Melanocyte of skin (primary cell): ENCODE data around the gene GJB5. TPM values are rescaled to one million over a fixed set of nuclear protein-coding genes. Genes with fewer than 3 reads are reported as not detected.

Experiments
- total RNA-seq, 2 donors: library from RNA; depleted of rRNA; stranded (reverse); fragments of >200 nt; gene quantifications; 2 replicates each; pipeline ENCODE4 v1.2.3, GENCODE V29; 2012

The GJB5 gene
- total RNA-seq: not detected

DNA sequence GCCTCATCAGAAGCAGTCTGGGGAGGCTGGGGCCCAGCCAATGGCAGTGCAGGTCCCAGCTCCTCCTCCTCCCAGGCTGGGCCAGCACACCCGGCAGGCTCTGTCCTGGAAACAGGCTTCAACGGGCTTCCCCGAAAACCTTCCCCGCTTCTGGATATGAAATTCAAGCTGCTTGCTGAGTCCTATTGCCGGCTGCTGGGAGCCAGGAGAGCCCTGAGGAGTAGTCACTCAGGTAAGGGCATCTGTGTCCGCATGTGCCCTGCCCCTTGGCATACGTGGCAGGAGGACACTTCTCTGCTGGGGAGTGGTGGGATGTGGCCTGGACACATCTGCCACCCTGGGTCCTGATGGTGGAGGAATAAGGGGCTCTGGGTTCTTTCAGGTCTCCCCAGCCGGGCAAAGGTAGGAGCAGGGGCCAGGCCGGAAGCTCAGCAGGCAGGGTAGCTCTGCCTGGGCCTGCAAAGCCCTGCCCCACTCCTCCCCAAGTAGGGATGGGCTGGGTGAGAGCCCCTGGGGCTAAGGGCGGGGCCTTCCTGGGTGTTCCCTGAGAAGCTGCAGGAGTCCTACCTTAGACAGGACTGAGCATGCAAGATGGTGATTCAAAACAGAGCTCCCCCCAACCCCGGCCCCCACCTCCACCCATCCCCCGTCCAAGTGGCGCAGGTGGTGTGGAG lies at the start of gene GJB5:
Gene GJB5, plus strand, starts transcription at position 84 of the 674 bp plus-strand sequence. CDS start 2,284 bp downstream, outside the sequence.

DNA sequence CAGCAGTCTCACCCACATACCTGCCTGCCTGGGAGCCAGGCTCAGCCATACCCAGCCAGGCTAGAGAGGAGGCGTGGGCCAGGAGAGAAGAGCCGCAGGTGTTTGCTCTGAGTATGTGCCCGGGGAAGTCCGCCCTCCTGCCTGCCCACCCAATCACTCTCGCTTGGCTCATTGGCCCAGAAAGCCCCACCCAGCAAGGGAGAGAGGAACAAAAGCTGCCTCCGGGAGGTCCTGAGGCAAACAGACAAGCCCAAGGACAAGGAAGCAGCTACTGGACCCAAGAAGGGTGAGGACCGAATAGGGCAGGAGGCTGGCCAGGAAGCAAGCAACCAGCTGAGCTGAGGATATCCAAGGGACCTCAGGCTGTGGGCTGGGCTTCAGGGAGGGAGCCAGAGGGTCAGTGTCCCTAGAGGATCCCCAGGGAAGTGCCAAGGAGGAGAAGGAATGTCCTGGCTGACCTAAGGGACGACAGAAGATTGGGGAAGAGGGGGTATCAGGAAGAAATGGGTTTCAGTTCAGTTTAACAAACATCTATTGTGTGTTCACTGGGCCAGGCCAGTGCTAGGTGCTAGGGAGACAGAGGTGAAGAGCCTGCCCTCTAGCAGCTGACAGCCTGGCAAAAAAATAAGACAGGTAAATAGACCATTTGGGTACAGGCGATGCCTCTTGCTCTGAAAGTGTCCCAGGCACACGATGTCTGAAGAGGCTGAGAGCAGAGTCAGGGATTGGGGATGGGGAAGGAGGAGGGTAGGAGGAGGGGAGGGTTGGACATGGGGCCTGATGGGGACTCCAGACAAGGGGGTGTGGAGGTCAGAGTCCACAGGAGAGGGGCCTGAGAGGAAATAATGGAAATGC lies 4.9 kb downstream of the GJB5 start, which contains the start of gene GJB4:
Gene GJB4, plus strand, starts transcription at position 238 of the 855 bp plus-strand sequence. CDS start 1,515 bp downstream, outside the sequence.

DNA sequence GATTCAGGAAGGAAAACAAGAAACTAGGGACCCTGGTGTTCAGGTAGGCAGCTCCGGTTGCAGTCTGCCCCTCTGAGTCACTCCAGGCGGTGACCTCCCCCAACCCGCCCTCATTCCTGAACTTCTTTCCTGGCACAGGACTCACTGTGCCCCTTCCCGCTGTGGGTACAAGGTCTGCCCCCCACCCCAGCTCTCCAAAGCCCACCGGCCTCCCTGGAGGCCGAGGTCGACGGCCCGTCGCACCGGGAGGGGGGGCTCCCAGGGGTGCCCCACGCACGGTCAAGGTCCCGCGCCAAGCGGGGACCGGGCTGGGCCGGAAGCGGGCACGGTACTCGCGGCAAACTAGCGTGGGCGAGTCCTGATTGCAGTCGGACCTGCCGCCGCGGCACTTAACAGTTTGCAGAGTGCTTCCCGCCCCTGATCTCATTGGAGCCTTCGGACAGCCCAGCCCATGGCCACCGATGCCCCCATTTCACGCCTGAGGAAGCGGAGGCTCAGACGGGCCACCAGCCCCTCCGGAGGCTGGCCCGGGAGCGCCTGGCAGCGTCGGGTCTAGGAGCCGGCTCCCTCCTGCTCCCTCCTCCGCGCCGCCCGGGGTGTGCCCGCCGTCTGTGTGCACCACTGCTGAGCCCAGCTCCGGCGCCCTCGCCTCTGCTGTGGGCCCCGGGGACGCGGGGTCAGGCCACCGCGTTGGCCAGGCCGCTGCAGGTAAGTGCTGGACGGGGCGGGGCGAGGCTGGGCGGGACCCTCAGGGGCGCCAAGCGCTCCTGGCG lies 26.4 kb downstream of the GJB5 start, which contains the start of gene GJB3:
Gene GJB3, plus strand, starts transcription at position 144 of the 773 bp plus-strand sequence. CDS start 3,549 bp downstream, outside the sequence.

DNA sequence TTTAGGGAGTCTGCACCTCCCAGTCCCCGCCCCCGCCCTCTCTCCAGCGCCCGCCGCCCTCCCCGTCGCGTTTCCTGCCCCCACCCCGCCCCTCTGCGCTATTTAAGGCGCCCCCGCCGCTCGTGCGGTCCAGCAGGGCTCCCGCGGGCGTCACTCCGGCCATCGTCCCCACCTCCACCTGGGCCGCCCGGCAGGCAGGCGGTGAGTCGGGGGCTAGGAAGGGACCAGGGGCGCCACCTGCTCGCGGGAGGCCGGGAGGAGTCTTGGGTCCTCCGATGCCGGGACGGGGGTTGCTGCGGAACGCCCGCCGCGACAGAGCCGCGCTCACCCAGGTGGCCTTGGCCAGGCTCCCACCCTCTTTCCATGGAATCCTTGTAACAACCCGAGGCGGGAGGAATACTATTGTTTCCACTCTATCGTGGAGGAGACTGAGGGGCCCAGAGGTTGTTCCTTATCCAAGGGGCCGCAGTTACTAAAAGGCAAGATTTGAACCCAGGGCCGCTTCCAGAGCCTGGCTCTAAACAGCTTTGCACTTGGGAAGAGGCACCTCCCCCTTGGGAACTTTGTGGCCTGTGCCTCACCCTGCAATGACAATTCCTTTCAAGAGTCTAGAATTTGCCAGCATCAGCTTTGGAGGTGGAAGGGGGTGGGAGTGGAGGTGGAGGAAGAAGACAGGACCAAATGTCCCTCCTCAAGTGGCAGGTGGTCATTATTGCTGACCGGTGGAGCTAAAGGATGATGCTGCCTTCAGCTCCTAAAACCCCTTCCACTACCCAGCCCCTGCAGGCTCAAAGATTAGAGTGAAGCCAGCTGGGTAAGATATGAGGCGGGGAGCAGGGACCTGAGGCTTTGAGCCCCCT lies 38.3 kb downstream of the GJB5 start, which contains the start of gene GJA4:
Gene GJA4, plus strand, starts transcription at position 132 of the 860 bp plus-strand sequence. CDS start 1,215 bp downstream, outside the sequence.

Other genes with a start within 250 kb of the GJB5 start
- gene GJB4, start 4.7 kb downstream of the GJB5 start, total RNA-seq: not detected
- not detected for gene GJB3, start 26.2 kb downstream of the GJB5 start, total RNA-seq
- not detected for gene GJA4, start 38.0 kb downstream of the GJB5 start, total RNA-seq
- gene SMIM12, start 104.7 kb downstream of the GJB5 start, total RNA-seq: 10 to 100 TPM; 33.0 to 34.3 TPM
- gene DLGAP3, start 174.6 kb downstream of the GJB5 start, total RNA-seq: under 1 TPM; under 0.01 TPM
- gene TMEM35B, start 230.3 kb downstream of the GJB5 start, total RNA-seq: 10 to 100 TPM; 11.7 to 12.3 TPM